ENCODE results near the gene NBEAL2. TPM values are rescaled to one million over a fixed set of nuclear protein-coding genes. Genes with fewer than 3 reads are reported as not detected.

NBEAL2 gene, protein sequence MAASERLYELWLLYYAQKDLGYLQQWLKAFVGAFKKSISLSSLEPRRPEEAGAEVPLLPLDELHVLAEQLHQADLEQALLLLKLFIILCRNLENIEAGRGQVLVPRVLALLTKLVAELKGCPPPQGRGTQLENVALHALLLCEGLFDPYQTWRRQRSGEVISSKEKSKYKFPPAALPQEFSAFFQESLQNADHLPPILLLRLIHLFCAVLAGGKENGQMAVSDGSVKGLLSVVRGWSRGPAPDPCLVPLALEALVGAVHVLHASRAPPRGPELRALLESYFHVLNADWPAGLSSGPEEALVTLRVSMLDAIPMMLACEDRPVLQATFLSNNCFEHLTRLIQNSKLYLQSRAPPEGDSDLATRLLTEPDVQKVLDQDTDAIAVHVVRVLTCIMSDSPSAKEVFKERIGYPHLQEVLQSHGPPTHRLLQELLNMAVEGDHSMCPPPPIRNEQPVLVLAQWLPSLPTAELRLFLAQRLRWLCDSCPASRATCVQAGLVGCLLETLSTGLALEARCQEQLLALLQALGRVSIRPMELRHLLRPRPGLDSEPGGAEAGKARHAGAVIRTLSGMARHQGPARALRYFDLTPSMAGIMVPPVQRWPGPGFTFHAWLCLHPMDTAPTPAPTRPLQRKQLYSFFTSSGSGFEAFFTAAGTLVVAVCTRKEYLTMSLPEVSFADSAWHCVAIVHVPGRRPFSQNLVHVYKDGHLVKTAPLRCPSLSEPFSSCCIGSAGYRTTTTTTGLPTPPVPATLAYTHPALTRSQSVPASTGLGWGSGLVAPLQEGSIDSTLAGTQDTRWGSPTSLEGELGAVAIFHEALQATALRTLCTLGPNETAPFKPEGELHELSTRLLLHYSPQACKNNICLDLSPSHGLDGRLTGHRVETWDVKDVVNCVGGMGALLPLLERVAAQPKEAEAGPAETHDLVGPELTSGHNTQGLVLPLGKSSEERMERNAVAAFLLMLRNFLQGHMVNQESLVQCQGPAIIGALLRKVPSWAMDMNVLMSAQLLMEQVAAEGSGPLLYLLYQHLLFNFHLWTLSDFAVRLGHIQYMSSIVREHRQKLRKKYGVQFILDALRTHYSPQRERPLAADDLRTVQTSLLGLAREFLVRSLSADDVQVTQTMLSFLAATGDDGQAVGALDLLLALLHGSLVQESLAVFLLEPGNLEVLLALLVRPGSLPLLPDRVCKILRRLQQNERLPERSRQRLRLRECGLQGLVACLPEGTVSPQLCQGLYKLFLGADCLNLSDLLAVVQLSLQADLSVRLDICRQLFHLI (N-terminal part only)
- 299 and 303 TPM in 2 replicates for total RNA-seq

DNA sequence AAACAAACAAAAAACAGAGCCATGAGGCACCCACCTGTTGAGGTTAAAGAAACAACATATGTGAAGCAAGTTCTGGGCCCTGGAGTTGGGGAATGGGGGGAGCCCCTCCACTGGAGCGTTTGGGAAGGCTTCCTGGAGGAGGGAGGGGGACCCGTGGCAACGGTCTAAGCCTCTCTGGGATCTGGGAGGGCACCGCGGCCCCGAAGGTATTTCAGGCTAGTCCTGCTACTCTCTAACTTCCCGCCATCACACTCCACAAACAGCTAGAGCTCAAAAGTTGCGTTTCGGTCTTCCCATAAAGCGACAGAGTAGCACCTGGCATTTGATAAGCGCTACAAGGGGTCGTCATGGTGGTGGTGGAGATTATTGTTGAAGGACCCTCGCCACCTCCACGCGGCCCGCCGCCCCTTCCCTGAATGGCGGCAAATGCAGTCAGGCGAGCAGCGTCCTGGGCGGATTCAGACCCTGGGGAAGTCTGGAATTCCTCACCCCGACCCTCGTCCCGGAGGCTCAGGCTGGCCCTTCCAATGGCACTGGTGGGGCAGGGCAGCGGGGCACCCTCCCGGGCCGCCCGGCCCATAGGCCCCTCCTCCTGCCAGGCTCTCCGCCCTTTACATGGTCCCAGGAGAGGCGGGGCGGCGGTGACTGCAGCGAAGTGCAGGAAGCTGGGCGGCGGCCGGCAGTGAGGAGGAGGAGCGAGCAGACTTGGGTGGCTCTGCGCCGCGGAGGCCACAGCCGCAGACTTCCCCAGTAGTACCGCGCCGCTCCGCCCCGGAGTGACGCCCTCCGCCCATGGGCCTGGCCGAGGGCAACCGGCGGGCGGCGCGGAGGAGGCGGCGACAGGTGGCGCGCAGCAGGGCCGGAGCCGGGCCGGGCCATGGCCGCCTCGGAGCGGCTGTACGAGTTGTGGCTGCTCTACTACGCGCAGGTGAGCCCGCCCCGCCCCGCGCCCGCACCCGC, at the start of gene NBEAL2:
NBEAL2 (plus strand) TSS at position 682 of the 960 bp plus-strand sequence; CDS start at position 878, 196 bp downstream.
- intact Hi-C loops (cut with micrococcal nuclease), result loop anchor here (1.0 to 5.0 kb wide), 8 partner anchors 8 to 803 kb away; partner anchors contain the start of genes KIF9, KLHL18, SETD2 and SMARCC1

DNA sequence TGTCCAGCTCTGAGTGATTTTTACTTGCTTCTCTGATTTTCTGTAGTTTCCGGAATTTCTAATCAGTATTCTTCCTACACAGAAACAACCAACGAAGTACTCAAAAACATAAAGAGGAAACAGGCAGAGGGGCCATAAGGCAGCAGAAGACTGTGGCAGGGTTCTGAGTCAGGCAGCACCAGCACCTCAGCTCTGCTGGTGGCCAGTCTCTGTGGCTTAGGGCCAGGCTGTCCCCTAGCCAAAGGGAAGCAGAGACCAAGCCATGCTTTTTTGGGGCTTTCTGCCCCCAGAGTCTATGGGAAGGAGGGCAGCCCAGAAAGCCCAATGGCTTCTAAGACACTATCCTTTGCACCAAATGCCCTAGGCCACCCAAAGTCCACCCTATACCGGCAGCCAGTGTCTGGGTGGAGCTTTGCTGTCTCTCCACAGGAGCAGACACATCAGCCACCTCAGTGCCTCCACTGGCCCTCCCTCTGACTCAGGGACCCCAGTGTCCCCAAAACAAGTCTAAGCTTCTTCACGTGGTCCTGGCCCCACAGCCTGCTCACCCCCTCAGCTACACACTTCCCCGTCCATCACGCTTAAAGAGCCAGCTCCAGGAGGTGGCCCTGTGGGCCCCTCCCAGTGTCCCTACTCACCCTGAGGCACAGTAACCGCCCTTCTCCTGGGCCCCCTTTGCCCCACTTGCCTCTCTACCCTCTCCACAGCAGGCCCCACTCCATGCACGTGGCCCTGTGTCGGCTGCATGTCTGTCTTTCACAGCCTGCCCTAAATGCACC, 49.1 kb upstream of the NBEAL2 start:
- intact Hi-C loops (cut with micrococcal nuclease), result no loop called here

DNA sequence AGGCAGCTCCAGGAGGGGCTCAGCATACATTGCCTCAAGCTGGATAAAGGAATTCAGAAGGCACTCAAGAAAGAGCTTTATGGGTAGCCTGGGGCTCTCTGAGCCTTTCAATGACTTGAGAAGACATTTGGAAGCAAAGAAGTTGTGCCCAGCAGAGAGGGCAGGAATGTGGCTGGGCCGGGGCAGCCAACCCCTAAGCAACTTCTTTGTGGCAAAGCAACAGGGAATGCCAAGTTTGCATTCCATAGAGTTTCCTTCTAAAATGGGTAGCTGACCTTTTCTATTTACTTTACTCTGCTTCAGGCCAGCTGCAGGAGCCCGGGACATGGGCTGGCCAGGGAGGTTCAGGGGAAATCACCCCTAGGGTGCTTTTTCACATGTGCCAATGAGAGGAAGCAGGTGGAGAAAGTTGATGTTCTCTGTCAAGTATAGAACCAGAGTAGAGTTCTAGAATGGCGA, 48.5 kb upstream of the NBEAL2 start:
- intact Hi-C loops (cut with micrococcal nuclease), result no loop called here

DNA sequence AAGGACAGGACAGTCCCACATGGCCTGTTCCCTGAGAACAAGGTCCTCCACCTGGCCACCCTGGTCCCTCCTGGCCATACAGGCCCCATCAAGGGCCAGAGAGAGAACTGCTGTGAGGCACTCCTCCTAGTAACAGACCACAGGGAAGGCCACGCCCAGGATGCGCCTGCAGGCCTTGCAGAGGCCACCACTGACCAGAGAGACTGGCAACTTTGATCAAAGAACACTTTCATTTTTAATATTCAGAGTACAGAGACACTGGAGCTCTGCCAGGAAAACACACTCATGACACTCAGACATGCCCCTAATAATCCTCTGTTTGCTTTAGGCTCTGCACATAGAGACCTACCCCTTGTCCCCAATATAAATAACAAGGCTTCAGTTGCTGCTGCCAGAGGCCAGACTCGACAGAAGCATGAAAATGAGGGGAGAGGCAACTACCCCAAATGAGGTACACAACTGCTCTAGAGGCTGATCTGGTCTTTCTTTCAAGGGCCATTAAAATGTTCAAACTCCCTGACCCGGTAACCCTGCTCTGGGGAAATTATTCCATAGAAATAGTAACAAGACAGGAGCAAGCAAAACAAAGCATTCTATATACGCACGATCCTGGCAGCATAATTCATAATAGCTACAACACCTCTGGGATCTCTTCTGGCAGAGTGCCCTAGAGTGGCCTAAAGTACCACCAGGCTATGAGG, 47.7 kb upstream of the NBEAL2 start:
- intact Hi-C loops (cut with micrococcal nuclease), result no loop called here

DNA sequence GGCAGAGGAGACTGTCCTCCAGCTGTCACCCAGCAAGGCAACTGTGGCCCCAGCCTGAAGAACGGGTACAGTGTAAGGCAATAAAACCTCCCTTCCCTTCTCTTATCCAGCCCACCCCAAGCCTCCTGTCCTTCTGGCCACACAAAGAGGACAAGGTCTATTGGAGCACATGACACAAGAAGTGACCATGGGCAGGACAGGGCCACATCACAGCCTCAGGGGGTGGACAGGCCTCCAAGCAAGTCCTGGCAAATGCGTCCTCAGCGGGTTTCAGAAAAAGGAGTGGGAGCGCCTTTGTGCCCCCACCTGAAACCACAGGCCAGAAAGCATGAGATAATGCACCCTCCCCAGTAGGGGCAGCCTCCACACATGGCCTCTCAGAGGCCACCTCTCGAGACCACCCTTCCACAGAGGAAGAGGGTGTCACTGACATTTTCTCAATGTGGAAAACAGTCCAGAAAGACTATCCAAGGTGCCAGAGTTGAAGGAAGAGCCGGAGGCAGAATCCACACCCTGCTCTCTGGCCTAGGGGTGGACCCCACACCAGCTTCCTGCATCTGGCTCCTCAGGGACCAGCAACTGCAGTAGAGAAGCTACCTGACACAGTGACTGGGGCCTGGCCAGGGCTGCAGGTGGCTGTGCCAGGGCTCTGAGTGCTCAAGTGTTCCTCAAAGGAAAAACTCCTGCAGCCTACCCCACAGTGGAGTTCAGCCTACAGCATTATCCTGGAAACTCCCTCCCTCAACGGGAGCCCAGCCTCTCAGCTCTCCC, 46.8 kb upstream of the NBEAL2 start:
- intact Hi-C loops (cut with micrococcal nuclease), result no loop called here

DNA sequence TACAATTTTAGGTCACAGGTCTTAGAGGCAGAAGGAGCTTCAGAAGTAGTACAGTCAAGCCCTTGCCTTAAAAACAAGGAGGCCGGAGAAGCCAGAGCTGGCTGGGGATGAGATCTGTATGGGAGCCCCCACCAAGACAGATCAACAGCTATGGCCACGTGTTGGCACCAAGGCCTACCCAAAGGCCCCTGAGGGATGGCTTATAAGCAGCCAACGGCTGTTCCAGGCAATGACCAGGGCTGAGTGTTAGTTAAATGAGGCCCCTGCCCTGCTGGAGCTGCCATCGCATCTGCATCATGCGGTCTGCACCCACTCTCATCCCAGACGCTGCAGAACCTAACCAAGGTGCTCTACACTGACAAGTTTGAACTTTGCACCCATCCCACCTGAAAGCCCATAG, 46.2 kb upstream of the NBEAL2 start:
- intact Hi-C loops (cut with micrococcal nuclease), result no loop called here

DNA sequence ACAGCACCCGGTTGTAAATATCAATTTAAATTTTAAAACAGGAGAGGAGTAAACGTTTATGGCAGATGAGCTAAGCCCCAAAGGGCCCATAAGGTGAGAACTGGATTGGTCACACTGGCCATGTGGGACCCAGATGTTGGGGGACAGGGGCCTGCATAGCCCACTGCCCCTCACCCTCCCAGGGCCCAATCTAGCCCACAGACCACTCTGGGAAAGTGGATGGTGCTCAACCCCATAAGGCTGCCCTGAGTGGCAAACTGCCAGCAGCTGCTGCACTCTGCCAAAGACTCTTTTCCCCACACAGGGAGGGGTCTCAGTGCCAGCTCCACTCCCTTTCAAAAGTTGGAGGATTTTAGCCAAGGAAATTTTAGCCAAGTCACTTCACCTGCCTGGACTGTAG, 45.4 kb upstream of the NBEAL2 start:
- intact Hi-C loops (cut with micrococcal nuclease), result no loop called here

DNA sequence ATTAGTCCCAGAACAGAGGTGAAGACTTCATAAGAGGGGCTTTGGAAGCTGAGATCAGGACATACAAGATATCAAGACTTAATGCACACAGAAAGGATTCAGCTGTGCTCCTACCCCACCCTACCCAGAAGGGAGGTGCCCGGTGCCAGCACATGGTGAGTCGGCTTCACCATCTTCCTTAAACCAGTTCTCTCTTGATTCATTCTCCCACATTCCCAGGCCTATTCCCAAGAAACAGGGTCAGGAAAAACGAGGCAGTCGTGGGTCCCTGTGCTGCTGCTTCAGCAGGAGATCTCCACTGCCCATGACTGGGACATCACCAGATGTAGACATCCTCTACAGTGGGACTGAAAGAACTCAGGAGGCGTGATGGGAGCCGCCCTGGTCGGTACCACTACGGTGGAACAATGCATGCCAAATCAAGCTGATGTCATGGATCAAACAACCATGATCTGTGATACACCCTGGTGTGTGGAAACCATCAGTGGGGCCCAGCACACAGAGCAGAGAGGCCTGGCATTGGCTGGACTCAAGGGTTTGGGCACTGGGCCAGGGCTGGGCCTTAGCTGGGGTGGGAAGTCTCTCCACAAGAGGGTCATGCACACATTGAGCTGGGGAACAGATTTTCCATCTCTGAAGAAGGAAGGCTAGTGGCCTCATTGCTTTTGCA, 44.8 kb upstream of the NBEAL2 start:
- intact Hi-C loops (cut with micrococcal nuclease), result no loop called here

DNA sequence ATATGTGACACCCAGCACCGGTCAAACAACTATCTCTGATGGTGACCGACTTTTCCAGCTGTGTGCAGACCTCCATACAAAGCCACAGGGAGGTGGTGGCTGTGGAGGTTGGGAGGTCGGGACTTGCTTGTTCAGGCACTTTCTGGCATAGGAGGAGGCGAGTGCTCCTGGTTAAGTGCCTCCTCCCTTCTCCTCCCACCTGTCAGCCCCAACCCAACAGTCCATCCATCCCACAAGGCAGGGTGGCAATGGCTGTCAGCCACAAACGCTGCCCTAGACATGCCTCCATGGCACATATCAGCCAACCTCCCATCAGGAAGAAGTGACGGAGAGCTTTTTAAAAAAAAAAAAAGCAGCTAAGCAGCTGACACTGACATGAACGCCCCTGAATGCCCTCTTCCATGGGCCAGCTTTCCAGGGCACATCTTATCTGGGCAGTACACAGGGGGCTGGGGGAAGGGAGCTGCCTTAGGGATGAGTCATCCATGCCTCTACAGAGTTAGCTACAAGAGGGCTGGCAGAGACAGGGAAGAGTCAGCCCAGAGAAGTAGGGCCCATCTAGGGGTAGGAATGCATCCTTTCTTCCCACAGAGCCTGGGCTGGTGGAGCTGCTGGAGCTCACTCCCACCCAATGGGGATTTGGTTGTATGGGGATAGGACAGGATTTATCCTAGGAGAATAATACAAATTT, 44.2 kb upstream of the NBEAL2 start:
- intact Hi-C loops (cut with micrococcal nuclease), result no loop called here

DNA sequence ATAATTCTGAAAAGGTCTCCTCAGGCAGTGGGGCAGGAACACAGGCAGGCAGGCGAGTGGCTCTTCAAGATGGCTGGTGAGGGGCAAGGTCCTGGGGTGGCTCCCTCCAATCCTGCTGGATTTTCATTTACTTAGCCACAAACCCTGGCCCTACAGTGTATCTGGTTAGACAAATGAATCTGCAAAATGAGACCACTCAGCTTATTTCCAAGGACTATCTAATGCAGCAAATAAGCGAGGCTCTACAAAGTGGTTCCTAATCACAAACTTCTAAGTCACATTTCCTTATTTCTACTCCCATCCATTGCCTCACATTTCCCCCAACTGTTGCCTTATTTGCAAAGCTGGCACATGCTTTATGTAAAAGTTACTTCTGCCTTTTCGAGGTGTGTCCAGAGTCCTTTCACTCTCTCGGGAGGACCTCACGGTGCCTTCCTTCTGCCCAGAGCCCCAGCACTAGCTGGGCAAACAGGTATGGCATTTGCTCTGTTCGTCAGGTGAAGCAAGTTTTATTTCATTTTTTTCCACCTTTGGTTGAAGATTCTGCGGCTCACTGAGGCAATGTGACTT, 43.4 kb upstream of the NBEAL2 start:
- intact Hi-C loops (cut with micrococcal nuclease), result no loop called here

DNA sequence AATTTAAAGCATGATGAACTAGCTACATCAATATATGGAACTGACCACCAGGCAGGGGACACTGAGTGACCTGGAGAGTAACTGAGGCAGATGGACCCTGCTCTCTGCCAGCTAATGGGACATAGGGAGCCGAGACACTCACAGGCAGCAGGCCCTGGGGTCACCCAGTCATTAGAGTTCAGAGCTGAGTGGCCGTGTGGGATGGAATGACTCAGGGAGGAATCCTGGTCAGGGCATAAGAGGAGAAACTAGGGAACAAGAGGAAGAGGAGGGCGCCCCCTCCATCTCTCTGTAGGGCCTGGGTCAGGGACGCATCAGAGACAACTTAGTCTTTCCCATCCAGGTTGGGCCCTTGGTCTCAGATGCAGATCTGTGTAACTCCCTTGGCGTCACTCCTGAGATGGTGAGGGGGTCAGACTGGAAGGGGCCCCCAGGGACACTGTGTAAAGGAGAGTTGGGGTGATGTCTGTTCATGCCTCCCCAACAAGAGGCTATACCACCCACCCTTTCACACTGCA, 42.7 kb upstream of the NBEAL2 start:
- intact Hi-C loops (cut with micrococcal nuclease), result no loop called here

DNA sequence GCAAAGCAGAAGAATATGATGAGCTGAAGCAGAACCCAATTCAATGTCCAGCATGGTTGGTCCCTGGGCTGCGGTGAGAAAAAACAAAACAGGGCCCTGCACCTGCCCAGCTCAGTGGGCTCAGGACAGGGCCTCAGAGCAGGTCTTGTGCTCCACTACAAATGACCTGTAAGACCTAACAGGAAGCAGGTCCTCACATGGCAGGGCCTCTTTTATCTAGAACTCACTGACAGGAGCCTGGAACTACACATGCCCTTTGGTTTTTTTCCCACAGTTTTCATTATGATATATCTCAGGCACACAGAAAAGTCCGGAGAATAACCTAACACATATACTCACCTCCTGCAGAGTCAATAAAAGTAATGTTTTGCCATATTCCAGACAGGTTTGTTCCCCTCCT, 41.3 kb upstream of the NBEAL2 start:
- intact Hi-C loops (cut with micrococcal nuclease), result no loop called here

DNA sequence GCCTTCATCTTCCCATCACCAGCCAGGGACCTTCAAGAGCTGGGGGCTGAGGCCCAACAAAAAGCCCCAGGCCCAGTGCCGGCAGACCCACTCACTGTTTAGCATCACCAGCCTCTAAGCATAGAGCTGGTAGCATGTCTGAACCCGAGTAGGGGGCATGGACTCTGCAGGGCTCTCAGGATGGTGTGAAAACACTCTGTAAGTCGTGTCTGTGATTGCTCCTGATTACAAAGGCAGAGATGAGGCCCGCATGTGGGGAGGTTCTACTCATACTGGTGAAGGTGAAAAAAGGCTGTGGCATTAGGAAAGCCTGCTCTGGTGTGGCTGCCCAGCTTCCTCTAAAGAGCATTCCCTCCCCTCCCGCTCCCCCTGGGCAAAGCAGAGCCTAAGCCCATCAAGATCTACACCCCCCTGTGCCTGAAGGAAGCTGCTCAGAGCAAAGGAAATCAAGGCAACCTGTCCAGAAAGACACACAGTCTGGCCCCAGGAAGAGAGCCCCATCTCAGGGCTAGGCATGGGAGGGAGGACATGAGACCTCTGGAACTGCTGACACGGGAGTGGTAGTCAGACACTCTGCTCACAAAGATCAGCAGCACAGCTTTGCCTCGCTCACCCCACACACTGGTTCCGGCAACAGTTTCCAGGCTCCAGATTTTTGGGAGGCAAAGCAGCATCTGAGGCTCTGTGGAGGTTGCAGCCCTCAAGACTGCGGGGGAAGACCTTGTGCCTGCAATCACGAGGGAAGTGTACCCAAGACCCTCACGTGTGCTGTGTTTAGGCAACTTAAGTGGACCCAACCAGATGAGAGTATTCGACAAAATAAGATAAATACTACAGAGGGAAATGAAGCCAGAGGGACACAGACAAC, 39.7 kb upstream of the NBEAL2 start:
- intact Hi-C loops (cut with micrococcal nuclease), result no loop called here

DNA sequence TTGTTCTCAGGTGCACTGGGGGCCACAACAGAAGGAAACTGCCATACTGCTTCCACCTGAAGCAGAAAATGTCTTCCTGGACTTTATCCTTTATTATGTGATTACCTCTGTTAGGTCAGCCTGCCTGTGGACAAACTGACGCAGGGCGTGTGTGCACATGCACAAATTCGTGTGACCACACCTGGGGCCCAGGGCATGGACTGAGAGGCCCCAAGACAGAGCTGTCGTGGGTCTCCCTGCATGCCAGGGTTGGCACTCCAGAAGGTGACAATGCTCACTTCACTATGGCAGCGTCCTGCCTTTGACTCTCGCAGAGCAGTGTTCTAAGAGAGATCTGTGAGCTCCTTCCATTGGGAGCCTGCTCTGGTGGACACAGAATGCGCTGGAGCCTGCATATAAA, 37.4 kb upstream of the NBEAL2 start:
- intact Hi-C loops (cut with micrococcal nuclease), result no loop called here

DNA sequence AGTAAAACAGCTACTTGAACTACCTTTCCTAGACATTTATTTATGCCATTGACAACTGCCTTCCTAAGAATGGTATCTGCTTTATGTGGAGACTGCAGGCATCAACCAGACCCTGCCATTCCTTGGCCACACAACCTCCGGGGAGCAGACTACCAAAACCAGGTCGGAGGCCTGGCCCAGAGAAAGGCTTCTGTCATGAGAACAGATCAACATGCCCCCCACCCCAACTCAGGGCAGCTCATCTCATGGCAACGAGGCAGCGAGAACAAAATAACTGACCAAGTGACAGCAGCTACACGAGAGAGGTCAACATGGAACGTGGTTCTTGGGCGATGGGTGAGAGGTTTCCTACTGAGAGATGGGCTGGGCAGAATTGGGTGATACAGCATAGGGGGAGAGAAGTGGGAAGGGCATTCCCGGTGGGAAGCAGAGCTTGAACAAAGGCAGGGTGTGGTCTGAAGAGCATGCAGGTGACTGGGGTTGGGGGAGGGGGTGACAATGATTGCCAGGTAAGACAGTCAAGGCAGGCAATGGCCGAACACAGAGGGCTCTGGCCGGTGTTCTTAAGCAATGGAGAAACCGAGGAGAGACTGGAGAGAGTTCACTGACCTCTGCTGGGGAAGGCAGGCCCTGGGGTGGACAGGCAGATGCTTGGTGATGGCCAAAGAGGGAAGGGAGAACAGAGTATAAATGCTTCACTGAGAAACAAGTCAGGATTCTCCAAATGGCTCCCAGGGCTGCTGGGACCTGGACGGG, 36.8 kb upstream of the NBEAL2 start:
- intact Hi-C loops (cut with micrococcal nuclease), result no loop called here
